K562 (cell line): ENCODE measurements around the gene PCF11. TPM values are rescaled to one million over a fixed set of nuclear protein-coding genes. Genes with fewer than 3 reads are reported as not detected.

Experiments used
- BCL6 ChIP-seq: fragments of 250-450 bp; sonication (Bioruptor Pico); IDR thresholded peaks from 2 replicates; pipeline ENCODE4 v1.4.0; 2020
- FOSL1 ChIP-seq: fragments of 200-800 bp; sonication (Bioruptor generic); conservative IDR thresholded peaks from 2 replicates; pipeline ENCODE4 v1.6.1; 2016; ENCODE audit warnings: missing genetic modification characterization, missing compliant biosample characterization
- HNRNPL ChIP-seq: fragments of 200-400 bp; formaldehyde crosslinking; IDR thresholded peaks from 2 replicates; pipeline ENCODE4 v1.6.1; 2017; ENCODE audit warnings: low read depth, mild to moderate bottlenecking, low read length
- KHSRP ChIP-seq: fragments of 450-650 bp; IDR thresholded peaks from 2 replicates; pipeline ENCODE4 v1.6.1; 2017
- MIER1 ChIP-seq: fragments of 450-650 bp; IDR thresholded peaks from 2 replicates; pipeline ENCODE4 v1.6.1; 2016; ENCODE audit warnings: antibody characterized with exemption, mild to moderate bottlenecking, low read depth
- PCBP1 ChIP-seq: fragments of 200-400 bp; formaldehyde crosslinking; IDR thresholded peaks from 2 replicates; pipeline ENCODE4 v1.6.1; 2018; ENCODE audit warnings: mild to moderate bottlenecking, low read depth, low read length; ENCODE audit not compliant: poor library complexity, severe bottlenecking
- TEAD1 ChIP-seq, 2 experiments: fragments of 450-650 bp in 1 of 2; sonication (generic) in 1 of 2; formaldehyde crosslinking; IDR thresholded peaks; 2 replicates each; pipeline versions ENCODE4 v1.4.0 to v1.8.0; 2020 to 2022; ENCODE audit warnings: mild to moderate bottlenecking in 2 of 2, missing genetic modification reagents in 1 of 2
- XRCC3 ChIP-seq: fragments of 450-650 bp; IDR thresholded peaks from 2 replicates; pipeline ENCODE4 v1.6.1; 2017; ENCODE audit warnings: mild to moderate bottlenecking, moderate library complexity
- ZC3H8 ChIP-seq: fragments of 450-650 bp; IDR thresholded peaks from 2 replicates; pipeline ENCODE4 v1.6.1; 2017
- ZNF707 ChIP-seq: fragments of 250-450 bp; sonication (Bioruptor Pico); conservative IDR thresholded peaks from 2 replicates; pipeline ENCODE4 v1.8.0; 2022; ENCODE audit warnings: inconsistent platforms, mild to moderate bottlenecking, moderate library complexity
- polyA plus RNA-seq, 8 experiments: library from polyadenylated mRNA; depleted of rRNA in 4 of 8; stranded (reverse) in 5 of 8; unstranded in 3 of 8; fragments of >200 nt; fragmentation: Nextera tagmentation in 2 of 8; fragmentation: Illumina TruSeq in 1 of 8; extraction: Ambion mirVana in 2 of 8; extraction: Trizol in 1 of 8; gene quantifications; 2 replicates each; pipeline versions ENCODE4 v1.2.1 to v1.2.3, GENCODE V29; 2011 to 2014; ENCODE audit warnings: inconsistent platforms in 1 of 8, missing spikeins in 1 of 8
- total RNA-seq, 7 experiments: library from RNA; depleted of rRNA in 6 of 7; stranded (reverse); fragments of >200 nt in 6 of 7; fragmentation: Illumina TruSeq in 2 of 7; extraction: Trizol in 2 of 7; gene quantifications; 2 replicates each; pipeline versions ENCODE4 v1.2.1 to v1.2.3, GENCODE V29; 2011 to 2021; ENCODE audit warnings: low replicate concordance in 1 of 7
- TF ChIP-seq, protein P1 (sequence below): fragments of 450-650 bp; formaldehyde crosslinking; IDR thresholded peaks from 2 replicates; pipeline ENCODE4 v1.4.0; 2022; ENCODE audit warnings: missing genetic modification characterization
- TF ChIP-seq, protein P2 (sequence below): fragments of 250-450 bp; sonication (Bioruptor Pico); IDR thresholded peaks from 2 replicates; pipeline ENCODE4 v1.5.0; 2020; ENCODE audit warnings: mild to moderate bottlenecking, borderline replicate concordance
- TF ChIP-seq, protein P3 (sequence below): fragments of 450-650 bp; IDR thresholded peaks from 2 replicates; pipeline ENCODE4 v1.6.1; 2016
- TF ChIP-seq, protein P4 (sequence below): fragments of 450-650 bp; formaldehyde crosslinking; IDR thresholded peaks from 2 replicates; pipeline ENCODE4 v1.4.0; 2020; ENCODE audit warnings: mild to moderate bottlenecking, mixed read lengths
- TF ChIP-seq, protein P5 (sequence below): IDR thresholded peaks from 3 replicates; pipeline ENCODE4 v1.6.1; 2011; ENCODE audit warnings: borderline replicate concordance, mild to moderate bottlenecking; ENCODE audit not compliant: insufficient read length, insufficient read depth

PCF11 gene
- total and polyA plus RNA-seq, 9 of the 15 experiments (the other 6 are each of a cell fraction or from before 2014, with no cell fraction given): 9.3 to 91.6 (median 54.4) TPM

DNA sequence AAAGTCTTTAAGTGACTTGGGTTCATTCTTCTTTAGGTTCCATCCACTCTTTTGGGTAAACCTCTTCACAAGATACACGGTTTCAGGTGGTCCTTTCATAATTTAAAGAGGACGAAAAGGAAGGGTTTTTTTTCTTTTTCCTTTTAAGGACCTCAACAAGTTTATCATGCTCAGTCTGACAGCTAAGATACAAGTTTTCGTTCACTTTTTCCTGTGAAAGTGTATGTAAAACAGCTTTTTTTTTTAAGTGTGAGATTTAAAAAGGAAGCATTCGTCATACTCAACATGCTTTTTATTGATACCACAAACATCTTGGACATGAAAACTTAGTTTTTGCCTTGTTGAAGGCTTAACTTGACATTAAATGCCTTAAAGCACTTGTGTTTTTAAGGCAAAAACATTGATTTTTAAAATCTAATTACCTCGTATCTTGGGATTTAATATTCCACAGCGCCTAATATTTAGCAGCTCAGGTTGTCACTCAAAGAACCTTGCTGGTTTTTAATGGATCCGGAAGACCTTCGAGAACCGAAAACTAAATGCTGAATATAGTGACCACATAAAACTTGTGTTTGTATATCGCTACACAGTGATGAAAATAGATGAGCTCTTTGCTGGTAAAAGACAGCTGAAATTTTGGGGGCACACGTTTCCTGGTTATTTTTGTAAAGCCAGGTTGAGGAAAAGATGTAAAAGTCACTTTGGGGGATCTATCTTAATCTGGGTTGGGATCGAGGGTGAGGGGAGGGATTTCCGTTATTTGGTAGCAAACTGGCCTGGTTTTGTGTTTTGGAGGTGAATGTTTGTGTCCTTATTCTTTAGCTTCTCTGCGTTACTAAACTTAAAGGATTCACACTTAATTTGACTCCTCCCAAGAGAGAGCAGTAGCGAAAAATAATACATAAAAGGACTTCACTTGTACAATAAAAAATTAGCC, 2.3 kb downstream of the PCF11 start (continued):
- TF ChIP-seq, protein P1, sequence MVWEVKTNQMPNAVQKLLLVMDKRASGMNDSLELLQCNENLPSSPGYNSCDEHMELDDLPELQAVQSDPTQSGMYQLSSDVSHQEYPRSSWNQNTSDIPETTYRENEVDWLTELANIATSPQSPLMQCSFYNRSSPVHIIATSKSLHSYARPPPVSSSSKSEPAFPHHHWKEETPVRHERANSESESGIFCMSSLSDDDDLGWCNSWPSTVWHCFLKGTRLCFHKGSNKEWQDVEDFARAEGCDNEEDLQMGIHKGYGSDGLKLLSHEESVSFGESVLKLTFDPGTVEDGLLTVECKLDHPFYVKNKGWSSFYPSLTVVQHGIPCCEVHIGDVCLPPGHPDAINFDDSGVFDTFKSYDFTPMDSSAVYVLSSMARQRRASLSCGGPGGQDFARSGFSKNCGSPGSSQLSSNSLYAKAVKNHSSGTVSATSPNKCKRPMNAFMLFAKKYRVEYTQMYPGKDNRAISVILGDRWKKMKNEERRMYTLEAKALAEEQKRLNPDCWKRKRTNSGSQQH (CRISPR knock-in tag): 0 out of 2 replicates have a peak, but pooled peaks have one; percentile 12
- TF ChIP-seq BCL6 (no peak), KHSRP (no peak), HNRNPL (no peak), MIER1 (no peak), TEAD1 (CRISPR knock-in tag; IDR thresholded peaks at IDR 0.05) (no peak), ZC3H8 (no peak), ZNF707 (CRISPR knock-in tag) (no peak), XRCC3 (no peak), PCBP1 (no peak), FOSL1 (tag) (no peak)
- TF ChIP-seq, protein P2, sequence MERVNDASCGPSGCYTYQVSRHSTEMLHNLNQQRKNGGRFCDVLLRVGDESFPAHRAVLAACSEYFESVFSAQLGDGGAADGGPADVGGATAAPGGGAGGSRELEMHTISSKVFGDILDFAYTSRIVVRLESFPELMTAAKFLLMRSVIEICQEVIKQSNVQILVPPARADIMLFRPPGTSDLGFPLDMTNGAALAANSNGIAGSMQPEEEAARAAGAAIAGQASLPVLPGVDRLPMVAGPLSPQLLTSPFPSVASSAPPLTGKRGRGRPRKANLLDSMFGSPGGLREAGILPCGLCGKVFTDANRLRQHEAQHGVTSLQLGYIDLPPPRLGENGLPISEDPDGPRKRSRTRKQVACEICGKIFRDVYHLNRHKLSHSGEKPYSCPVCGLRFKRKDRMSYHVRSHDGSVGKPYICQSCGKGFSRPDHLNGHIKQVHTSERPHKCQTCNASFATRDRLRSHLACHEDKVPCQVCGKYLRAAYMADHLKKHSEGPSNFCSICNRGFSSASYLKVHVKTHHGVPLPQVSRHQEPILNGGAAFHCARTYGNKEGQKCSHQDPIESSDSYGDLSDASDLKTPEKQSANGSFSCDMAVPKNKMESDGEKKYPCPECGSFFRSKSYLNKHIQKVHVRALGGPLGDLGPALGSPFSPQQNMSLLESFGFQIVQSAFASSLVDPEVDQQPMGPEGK (CRISPR knock-in tag): no peak
- TF ChIP-seq, protein P3, sequence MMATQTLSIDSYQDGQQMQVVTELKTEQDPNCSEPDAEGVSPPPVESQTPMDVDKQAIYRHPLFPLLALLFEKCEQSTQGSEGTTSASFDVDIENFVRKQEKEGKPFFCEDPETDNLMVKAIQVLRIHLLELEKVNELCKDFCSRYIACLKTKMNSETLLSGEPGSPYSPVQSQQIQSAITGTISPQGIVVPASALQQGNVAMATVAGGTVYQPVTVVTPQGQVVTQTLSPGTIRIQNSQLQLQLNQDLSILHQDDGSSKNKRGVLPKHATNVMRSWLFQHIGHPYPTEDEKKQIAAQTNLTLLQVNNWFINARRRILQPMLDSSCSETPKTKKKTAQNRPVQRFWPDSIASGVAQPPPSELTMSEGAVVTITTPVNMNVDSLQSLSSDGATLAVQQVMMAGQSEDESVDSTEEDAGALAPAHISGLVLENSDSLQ: peak; percentile 32; the same call in 1 of the 2 replicates
- TF ChIP-seq, protein P4, sequence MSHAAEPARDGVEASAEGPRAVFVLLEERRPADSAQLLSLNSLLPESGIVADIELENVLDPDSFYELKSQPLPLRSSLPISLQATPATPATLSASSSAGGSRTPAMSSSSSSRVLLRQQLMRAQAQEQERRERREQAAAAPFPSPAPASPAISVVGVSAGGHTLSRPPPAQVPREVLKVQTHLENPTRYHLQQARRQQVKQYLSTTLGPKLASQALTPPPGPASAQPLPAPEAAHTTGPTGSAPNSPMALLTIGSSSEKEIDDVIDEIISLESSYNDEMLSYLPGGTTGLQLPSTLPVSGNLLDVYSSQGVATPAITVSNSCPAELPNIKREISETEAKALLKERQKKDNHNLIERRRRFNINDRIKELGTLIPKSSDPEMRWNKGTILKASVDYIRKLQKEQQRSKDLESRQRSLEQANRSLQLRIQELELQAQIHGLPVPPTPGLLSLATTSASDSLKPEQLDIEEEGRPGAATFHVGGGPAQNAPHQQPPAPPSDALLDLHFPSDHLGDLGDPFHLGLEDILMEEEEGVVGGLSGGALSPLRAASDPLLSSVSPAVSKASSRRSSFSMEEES (CRISPR knock-in tag): no peak
- TF ChIP-seq, protein P5, sequence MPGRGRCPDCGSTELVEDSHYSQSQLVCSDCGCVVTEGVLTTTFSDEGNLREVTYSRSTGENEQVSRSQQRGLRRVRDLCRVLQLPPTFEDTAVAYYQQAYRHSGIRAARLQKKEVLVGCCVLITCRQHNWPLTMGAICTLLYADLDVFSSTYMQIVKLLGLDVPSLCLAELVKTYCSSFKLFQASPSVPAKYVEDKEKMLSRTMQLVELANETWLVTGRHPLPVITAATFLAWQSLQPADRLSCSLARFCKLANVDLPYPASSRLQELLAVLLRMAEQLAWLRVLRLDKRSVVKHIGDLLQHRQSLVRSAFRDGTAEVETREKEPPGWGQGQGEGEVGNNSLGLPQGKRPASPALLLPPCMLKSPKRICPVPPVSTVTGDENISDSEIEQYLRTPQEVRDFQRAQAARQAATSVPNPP: no peak
